ENCODE measurements around the gene CCDC50.

The CCDC50 gene, protein sequence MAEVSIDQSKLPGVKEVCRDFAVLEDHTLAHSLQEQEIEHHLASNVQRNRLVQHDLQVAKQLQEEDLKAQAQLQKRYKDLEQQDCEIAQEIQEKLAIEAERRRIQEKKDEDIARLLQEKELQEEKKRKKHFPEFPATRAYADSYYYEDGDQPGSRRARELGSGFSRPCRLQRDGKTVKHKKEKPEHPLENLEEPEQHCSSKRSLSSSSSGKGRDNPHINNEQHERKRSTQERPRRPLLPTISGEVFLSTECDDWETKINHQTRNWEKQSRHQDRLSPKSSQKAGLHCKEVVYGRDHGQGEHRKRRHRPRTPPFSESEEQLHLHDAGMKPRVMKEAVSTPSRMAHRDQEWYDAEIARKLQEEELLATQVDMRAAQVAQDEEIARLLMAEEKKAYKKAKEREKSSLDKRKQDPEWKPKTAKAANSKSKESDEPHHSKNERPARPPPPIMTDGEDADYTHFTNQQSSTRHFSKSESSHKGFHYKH

GRCh38 chr3:191328962-191329653 lies at the start of gene CCDC50:
Gene CCDC50 (plus strand): TSS chr3:191329394. CDS start chr3:191329675, 281 bp downstream.
- peak; percentile 49 for DNase-seq

DNA sequence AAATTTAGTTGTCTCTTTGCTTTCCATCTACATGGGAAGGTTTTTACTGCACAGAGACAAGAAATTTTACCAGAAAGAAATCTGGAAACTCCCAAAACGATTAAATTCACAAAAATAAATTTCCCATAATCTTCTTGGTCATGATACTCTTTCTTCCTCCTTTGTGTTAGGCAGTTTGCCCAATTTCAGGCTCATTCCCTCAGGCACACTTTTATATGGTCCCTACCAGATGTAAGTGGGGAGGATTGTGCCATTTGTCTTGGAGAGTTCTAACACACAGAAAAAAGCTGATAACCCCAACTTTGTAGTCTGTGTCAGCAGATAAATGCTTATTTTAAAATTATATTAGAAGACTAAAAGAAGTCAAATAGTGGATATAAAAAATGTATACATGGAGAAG lies 49.1 kb upstream of the CCDC50 start:
- no peak for DNase-seq

DNA sequence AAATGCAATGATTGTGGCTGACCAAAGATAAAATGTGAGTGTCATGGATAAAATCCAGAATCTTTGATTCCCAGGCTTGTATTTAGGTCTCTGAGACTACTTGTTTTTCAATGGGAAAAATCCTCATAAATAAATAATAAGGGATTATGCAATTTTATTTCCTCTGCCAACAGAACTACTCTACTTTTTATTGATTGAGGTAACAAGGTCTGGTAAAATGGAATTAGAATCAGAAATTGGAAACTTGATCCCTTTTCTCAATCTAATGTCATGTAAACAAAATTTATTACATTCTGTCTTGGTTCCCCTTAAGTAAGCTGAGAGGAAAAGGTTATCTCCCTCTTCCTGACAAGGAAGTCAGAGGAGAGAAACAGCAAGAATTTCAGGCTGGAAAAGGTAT lies 48.3 kb upstream of the CCDC50 start:
- no peak for DNase-seq

DNA sequence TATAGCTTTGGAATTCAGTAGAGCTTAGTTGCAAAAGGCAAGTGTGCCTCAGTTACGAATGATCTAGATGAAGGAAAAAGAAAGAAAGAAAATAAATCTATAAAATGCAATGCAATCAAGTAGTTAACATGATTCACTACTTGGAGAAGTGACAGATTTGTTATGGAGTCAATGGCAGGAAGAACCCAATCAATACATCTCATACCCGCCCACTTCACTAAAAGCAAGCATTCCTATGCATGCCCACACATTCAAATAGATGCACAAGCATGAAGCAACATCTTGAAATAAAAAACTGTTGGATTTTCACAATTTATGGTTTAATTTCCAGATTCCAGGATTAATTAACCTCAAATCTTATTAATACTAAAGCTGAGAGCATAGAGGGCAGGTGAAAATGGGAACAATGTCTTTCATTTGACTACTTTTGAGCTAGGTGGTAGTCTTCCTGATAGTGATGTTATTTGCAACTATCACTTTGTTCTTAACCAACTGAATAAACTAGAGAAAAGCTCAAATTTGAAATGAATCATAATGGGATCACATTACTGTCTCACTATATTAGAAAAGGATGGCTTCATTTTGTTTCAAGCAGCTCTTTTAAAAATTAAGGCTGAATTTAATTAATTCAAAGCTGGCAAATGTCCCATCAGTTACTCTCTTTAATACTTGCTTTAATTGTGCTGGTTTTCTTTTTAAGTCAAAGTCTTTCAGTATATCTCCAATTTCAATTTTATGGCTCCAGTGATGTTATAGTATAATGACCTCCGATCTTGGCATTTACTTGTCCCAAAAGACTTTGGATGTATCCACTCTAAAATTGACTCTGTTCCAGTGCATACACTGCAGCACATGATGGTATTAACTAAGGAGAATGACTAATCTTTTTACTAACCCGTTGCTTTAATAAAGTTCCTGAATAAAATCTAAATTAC lies 46.7 kb upstream of the CCDC50 start:
- DNase-seq: no peak

GRCh38 chr3:191283400-191283799 lies 45.8 kb upstream of the CCDC50 start:
- DNase-seq: no peak

DNA sequence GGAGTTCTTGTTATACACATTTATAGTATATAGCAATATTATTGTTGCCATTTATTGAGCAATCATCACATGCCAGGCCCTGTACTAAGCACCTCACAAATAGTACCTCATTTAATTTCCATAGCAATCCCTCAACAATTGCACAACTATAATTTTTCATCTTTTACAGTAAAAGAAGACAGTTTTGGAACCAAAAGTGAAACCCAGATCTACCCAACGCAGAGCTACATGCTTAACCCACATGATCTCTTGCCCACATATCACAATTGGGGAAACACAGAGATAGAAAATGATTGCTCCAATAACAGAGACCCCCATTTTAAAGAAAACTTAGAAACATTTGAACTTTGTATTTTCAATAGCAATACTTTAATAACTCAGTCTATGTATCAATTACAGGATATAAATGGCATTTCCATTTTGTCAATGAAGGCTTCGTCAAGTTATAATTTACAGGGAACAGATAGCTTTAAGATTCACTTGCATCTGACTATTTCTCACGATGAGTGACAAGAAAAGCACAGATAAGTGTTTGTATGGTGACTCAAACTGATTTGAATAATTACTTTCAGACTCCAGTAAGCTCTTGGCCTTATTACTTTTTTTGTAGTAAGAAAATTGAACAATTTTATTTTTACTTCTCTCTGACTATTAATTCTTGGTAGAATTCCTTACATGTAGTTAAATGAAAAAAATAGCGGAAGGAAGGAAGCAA lies 38.7 kb upstream of the CCDC50 start:
- DNase-seq: no peak

DNA sequence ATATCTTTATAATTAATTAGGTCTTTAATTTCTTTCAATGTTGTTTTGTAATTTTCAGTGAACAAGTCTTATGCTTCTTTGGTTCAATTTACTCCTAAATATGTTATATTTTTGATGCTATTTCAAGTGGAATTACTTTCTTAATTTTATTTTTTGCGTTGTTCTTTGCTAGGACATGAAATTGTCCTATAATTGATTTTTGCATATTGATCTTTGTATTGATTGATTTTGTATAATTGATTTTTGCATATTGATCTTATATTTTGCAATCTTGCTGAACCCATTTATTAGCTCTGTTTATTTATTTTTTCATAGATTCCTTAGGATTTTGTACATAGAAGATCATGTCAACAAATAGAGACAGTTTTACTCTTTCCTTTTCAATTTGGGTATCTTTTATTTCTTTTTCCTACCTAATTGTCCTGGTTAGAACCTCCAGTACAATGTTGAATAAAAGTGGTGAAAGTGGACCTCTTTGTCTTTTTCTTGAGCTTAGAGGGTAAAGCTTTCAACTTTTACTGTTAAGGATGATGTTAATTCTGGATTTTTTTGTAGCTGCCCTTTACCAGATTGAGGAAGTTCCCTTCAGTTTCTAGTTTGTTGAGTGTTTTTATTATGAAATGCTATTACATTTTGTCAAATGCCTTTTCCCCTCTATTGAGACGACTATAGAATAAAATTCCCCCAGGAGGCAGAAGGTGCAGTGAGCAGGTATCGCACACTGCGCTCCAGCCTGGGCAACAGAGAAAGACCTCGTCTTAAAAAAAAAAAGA lies 36.8 kb upstream of the CCDC50 start:
- no peak for DNase-seq

DNA sequence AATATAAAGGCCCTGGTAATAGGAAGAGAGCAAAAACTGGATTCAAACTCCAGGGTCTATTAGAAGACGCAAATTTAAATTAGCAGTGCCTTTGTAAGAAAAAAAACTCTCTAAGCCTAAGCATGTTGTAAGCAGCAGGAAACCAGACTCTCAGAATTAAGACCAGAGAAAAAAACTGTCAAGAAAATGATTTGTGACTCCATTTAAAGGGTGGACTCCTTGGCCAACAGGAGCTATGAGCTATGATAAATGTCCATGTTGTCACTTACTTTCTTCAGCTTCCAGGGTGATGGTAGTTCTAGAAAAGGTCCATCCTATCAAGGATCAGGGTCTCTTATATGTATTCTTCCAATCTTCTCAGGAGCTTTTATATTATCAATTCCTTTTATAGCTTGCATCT lies 34.9 kb upstream of the CCDC50 start:
- DNase-seq: no peak

DNA sequence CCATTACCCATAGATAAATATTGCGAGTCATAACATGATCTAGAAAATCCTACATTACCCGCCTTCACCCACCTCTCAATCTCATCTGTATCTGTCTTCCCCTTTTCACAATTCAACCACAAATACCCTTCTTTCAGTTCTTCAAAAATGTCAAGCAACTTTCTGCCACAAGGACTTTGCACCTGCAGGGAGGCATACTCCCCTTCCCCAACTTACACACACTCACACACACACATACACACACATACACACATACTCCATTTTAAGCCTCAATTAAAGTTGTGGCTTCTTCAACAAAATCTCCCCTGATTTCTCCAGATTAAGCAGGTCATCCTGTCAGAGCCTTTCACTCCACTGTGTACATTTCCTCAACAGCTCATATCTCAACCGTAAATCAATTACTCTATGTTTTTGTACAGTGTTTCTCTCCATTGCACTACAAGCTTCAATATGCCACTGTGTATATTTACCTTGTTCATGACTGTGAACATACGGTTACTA lies 33.1 kb upstream of the CCDC50 start:
- DNase-seq: no peak

DNA sequence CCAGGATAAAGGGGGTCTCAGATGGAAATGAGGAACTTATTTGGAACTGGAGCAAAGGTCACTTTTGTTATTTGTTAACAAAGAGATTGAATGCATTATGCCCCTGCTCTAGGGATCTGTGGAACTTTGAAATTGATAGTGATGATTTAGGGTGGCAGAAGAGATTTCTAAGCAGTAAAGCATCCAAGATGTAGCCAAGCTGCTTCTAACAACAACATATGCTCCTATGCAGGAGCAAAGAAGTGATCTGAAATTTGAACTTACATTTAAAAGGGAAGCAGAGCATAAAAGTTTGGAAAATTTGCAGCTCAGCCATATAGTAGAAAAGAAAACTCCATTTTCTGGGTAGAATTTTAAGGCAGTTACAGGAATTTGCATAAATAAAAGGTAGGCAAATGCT lies 30.3 kb upstream of the CCDC50 start:
- no peak for DNase-seq

DNA sequence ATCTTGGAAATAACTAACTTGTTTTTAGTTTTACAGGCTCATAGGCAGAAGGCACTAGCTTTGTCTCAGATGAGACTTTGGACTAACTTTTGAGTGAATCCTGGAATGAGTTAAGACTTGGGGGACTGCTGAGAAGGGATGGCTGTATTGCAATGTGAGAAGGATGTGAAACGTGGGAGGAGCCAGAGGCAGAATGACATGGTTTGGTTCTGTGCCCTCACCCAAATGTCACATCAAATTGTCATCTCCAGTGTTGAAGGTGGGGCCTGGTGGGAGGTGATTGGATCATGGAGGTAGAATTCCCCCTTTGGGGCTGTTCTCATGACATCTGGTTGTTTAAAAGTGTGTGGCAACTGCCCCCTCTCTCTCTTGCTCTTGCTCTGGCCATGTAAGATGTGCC lies 28.8 kb upstream of the CCDC50 start:
- no peak for DNase-seq

GRCh38 chr3:191301017-191301416 lies 28.2 kb upstream of the CCDC50 start:
- no peak for DNase-seq

GRCh38 chr3:191301782-191302411 lies 27.3 kb upstream of the CCDC50 start:
- DNase-seq: no peak

- DNase-seq: no peak
These were observed 26.7 kb upstream of the CCDC50 start for GRCh38 chr3:191302451-191302850.

DNA sequence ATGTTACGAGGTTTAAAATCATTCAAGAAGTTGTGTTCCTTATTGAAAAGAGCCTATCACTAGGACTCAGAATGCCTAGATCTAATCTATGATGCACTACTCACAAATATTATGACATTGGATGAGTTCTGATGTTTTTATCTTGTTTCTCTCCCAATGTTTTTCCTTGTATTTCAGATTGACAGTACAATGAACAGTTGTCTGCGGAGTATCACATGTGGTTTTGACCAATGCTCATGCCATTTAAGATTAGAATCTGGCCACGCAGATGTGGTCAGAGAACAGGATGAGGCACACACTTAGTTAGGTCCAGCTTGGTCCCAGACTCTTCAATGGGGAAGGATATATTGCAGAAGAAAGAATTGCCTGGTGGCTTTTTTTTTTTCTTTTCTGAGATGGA lies 25.6 kb upstream of the CCDC50 start:
- no peak for DNase-seq

- DNase-seq: no peak
These were observed 22.8 kb upstream of the CCDC50 start for GRCh38 chr3:191306428-191306827.

- DNase-seq: no peak
These were observed 21.9 kb upstream of the CCDC50 start for GRCh38 chr3:191307341-191307740.

DNA sequence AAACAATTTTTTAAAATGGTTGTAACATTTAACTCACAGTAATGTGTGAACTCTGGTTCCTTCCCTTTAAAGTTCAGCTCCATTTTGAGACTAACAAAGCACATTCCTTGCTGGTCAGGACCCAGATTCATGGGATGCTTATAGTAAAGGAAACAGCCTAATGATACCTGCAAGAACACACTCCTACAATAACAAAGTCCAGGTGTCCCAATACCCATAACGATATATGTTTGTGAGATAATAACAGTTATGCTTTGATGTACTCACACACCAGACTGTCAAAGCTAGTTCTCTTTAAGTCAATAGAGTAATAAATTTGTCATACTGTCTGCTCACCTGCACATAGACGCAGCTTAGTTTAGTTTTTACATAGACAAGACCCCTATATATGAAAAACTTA lies 15.9 kb upstream of the CCDC50 start:
- no peak for DNase-seq

GRCh38 chr3:191314109-191314728 lies 15.0 kb upstream of the CCDC50 start:
- no peak for DNase-seq

GRCh38 chr3:191316876-191317603 lies 12.2 kb upstream of the CCDC50 start:
- no peak for DNase-seq

Data from CD4-positive, alpha-beta T cell treated with Interleukin-17A for 4 hours (primary cell).